IMR-90 (cell line): ENCODE results near the gene CALCOCO1. TPM values are rescaled to one million over a fixed set of nuclear protein-coding genes. Genes with fewer than 3 reads are reported as not detected.

Source experiments
- ATAC-seq: fragments of 200-7000 bp; cut with Tn5 transposase; 2 replicates; pipeline ENCODE4 v1.9.1; 2020; ENCODE audit warnings: low read depth, mild to moderate bottlenecking, moderate library complexity
- BruUV-seq: library from RNA; stranded (reverse); fragments of 400-500 nt; replicated peaks from 2 replicates; lab custom pipeline; 2021; lab: Mats Ljungman, UMichigan
- CTCF ChIA-PET: fragments of 300-600 bp; formaldehyde crosslinking; extraction: SDS; loops from one replicate; lab custom pipeline; 2021; ENCODE audit warnings: antibody characterized with exemption; lab: Yijun Ruan, JAX
- POLR2A ChIA-PET: fragments of 300-600 bp; sonication (Branson Sonifier 250); formaldehyde crosslinking; loops from one replicate; lab custom pipeline; 2022; ENCODE audit warnings: antibody characterized with exemption; ENCODE audit not compliant: unreplicated experiment; lab: Charles Lee
- DNase-seq: peaks from one replicate; pipeline ENCODE4 v3.0.0; 2013
- H2AFZ ChIP-seq: replicated peaks from 2 replicates; pipeline ENCODE3; 2013; ENCODE audit warnings: low read length, mild to moderate bottlenecking; ENCODE audit not compliant: poor library complexity
- H2AK5ac ChIP-seq: 2 replicates; pipeline ENCODE4 v1.6.1; 2013; ENCODE audit warnings: low read depth, low read length, inconsistent platforms
- H2AK9ac ChIP-seq: replicated peaks from 2 replicates; pipeline ENCODE3; 2013; ENCODE audit warnings: mild to moderate bottlenecking, low read depth, low read length, moderate library complexity; ENCODE audit not compliant: poor library complexity
- H2BK120ac ChIP-seq: 2 replicates; pipeline ENCODE4 v1.6.1; 2013; ENCODE audit warnings: low read depth, low read length, inconsistent platforms
- H2BK15ac ChIP-seq: 3 replicates; pipeline ENCODE4 v1.6.1; 2013; ENCODE audit warnings: low read depth, low read length, inconsistent platforms
- H2BK20ac ChIP-seq: 2 replicates; pipeline ENCODE4 v1.6.1; 2013; ENCODE audit warnings: low read depth, mild to moderate bottlenecking, inconsistent platforms, low read length, moderate library complexity
- H2BK5ac ChIP-seq: 2 replicates; pipeline ENCODE4 v1.6.1; 2013; ENCODE audit warnings: mild to moderate bottlenecking, low read depth, low read length, inconsistent platforms; ENCODE audit not compliant: poor library complexity, severe bottlenecking
- H3K14ac ChIP-seq: replicated peaks from 2 replicates; pipeline ENCODE4 v1.6.1; 2013; ENCODE audit warnings: low read depth, low read length, inconsistent platforms
- H3K18ac ChIP-seq: 2 replicates; pipeline ENCODE4 v1.6.1; 2013; ENCODE audit warnings: low read depth, low read length, control low read depth
- H3K23ac ChIP-seq: 2 replicates; pipeline ENCODE4 v1.6.1; 2013; ENCODE audit warnings: low read depth, low read length, inconsistent platforms
- H3K27ac ChIP-seq: 2 replicates; pipeline ENCODE4 v1.5.1; 2013; ENCODE audit warnings: mild to moderate bottlenecking, control low read depth, low read length; ENCODE audit not compliant: insufficient read depth
- H3K27me3 ChIP-seq: 2 replicates; pipeline ENCODE4 v1.6.1; 2013; ENCODE audit warnings: low read length; ENCODE audit not compliant: control insufficient read depth, insufficient read depth
- H3K36me3 ChIP-seq: 2 replicates; pipeline ENCODE4 v1.6.1; 2013; ENCODE audit warnings: low read length, mixed read lengths; ENCODE audit not compliant: control insufficient read depth, insufficient read depth
- H3K4ac ChIP-seq: 2 replicates; pipeline ENCODE4 v1.6.1; 2013; ENCODE audit warnings: low read depth, low read length, inconsistent platforms
- H3K4me1 ChIP-seq: 2 replicates; pipeline ENCODE4 v1.6.1; 2013; ENCODE audit warnings: low read length, mixed read lengths; ENCODE audit not compliant: control insufficient read depth, insufficient read depth
- H3K4me2 ChIP-seq: 2 replicates; pipeline ENCODE4 v1.6.1; 2013; ENCODE audit warnings: low read depth, mild to moderate bottlenecking, control low read depth, low read length, moderate library complexity
- H3K4me3 ChIP-seq: 2 replicates; pipeline ENCODE4 v1.5.1; 2013; ENCODE audit warnings: low read depth, mild to moderate bottlenecking, control low read depth, low read length, moderate library complexity; ENCODE audit not compliant: insufficient read depth
- H3K56ac ChIP-seq: 2 replicates; pipeline ENCODE4 v1.6.1; 2013; ENCODE audit warnings: low read length, inconsistent platforms; ENCODE audit not compliant: insufficient read depth; ENCODE audit errors: extremely low read depth
- H3K79me1 ChIP-seq, 2 experiments: 2 replicates each; pipeline ENCODE4 v1.6.1; 2013; ENCODE audit warnings: low read length in 2 of 2, inconsistent platforms in 1 of 2, low read depth in 1 of 2
- H3K9ac ChIP-seq: 2 replicates; pipeline ENCODE4 v1.6.1; 2013; ENCODE audit warnings: low read depth, low read length, control low read depth
- H3K9me1 ChIP-seq: 2 replicates; pipeline ENCODE4 v1.6.1; 2013; ENCODE audit warnings: low read length, inconsistent platforms; ENCODE audit not compliant: insufficient read depth
- H3K9me3 ChIP-seq: 2 replicates; pipeline ENCODE4 v1.6.1; 2013; ENCODE audit warnings: low read length; ENCODE audit not compliant: control insufficient read depth, insufficient read depth
- H4K20me1 ChIP-seq: 2 replicates; pipeline ENCODE4 v1.6.1; 2013; ENCODE audit warnings: low read length, inconsistent platforms; ENCODE audit not compliant: insufficient read depth
- H4K5ac ChIP-seq: 2 replicates; pipeline ENCODE4 v1.6.1; 2013; ENCODE audit warnings: mild to moderate bottlenecking, low read depth, low read length, control low read depth
- H4K8ac ChIP-seq, 2 experiments: 2 replicates each; pipeline ENCODE4 v1.6.1; 2013; ENCODE audit warnings: low read depth in 2 of 2, low read length in 2 of 2, control low read depth in 1 of 2, inconsistent platforms in 1 of 2
- H4K91ac ChIP-seq: 2 replicates; pipeline ENCODE4 v1.6.1; 2013; ENCODE audit warnings: low read depth, low read length, inconsistent platforms; ENCODE audit not compliant: insufficient read depth
- CEBPB ChIP-seq: IDR thresholded peaks from 2 replicates; pipeline ENCODE4 v1.6.1; 2012; ENCODE audit warnings: low read depth, low read length, improper control_type of control experiment
- MAFK ChIP-seq: IDR thresholded peaks from 2 replicates; pipeline ENCODE4 v1.6.1; 2012; ENCODE audit warnings: low read depth, low read length, improper control_type of control experiment
- WGBS, 2 experiments: methylation state at CpG; one replicate each; pipeline versions ENCODE4 v1.1.5 to v1.1.7; 2013; ENCODE audit warnings: missing lambda C conversion rate in 2 of 2; ENCODE audit not compliant: insufficient read length in 1 of 2; ENCODE audit errors: extremely low coverage in 2 of 2; 5-methylcytosine and 5-hydroxymethylcytosine counted together
- dilution Hi-C: fragments of 300-500 bp; cut with HindIII; formaldehyde crosslinking; loops from one replicate; pipeline ENCODE4 v1.14.3; 2018; ENCODE audit warnings: low sequenced_read_pairs; ENCODE audit not compliant: unreplicated experiment
- in situ Hi-C: fragments of 300-500 bp; cut with MboI; formaldehyde crosslinking; loops from 3 replicates; pipeline ENCODE4 v1.14.3; 2019; ENCODE audit warnings: low sequenced_read_pairs, inconsistent platforms, mixed read lengths
- intact Hi-C: fragments of 100-400 bp; cut with micrococcal nuclease; formaldehyde crosslinking; loops from 2 replicates; pipeline ENCODE4 v1.10.0; 2022
- polyA plus RNA-seq, 3 experiments: library from polyadenylated mRNA; depleted of rRNA; stranded (reverse); fragments of >200 nt; gene quantifications; 2 replicates each; pipeline ENCODE4 v1.2.3, GENCODE V29; 2012; ENCODE audit warnings: low replicate concordance in 1 of 3
- total RNA-seq: library from RNA; depleted of rRNA; stranded (reverse); fragments of >200 nt; gene quantifications from 2 replicates; pipeline ENCODE4 v1.2.3, GENCODE V29; 2012

The CALCOCO1 gene
- total and polyA plus RNA-seq, 2 of the 4 experiments (the other 2 are of a cell fraction), result 156 to 169 TPM

- Histone ChIP-seq H4K20me1 (no peaks in the 10 kb centered on the region), H3K23ac (no peak overlapping the region), H2BK20ac (no peak overlapping the region), H4K91ac (no peak overlapping the region), H2BK5ac (no peak overlapping the region), H3K4ac (no peak overlapping the region), H2AFZ (no peak overlapping the region), H3K56ac (no peak overlapping the region), H3K36me3 (no peaks in the 10 kb centered on the region), H3K18ac (no peak overlapping the region), H3K27ac (no peak overlapping the region), H3K4me1 (peaks cover 2% of the 10 kb centered on the region), H4K8ac (no peak overlapping the region), H3K9me1 (no peaks in the 10 kb centered on the region), H3K4me2 (no peak overlapping the region), H3K4me3 (no peak overlapping the region), H3K9ac (no peak overlapping the region), H2AK9ac (no peak overlapping the region), H2BK15ac (no peak overlapping the region), H3K9me3 (peaks cover 4% of the 10 kb centered on the region; the same call in 1 of the 2 replicates), H2BK120ac (no peak overlapping the region), H2AK5ac (no peak overlapping the region), H3K79me1 (no peaks in the 10 kb centered on the region), H4K5ac (no peak overlapping the region), H3K14ac (no peak overlapping the region), H3K27me3 (peaks cover 58% of the 10 kb centered on the region)
- TF ChIP-seq CEBPB (no peak), MAFK (no peak)
- ChIA-PET POLR2A (no interaction called here), CTCF (interaction anchor here (0.7 kb wide), 1 partner anchor 45 kb away, joined by 3 read pairs; no protein-coding TSS in a partner anchor)
- ATAC-seq, result no peak
- no CpG with 5 or more reads among the region's 2 CpGs for WGBS, 2 experiments
- DNase-seq, result no peak
- dilution Hi-C loops, result no loop called here
- in situ Hi-C loops, result no loop called here
- intact Hi-C loops, result loop anchor here (5.0 kb wide), 1 partner anchor 448 kb away; no protein-coding TSS in a partner anchor
- BruUV-seq, result no TSS peak
These were observed 32.0 kb upstream of the CALCOCO1 start for GRCh38 chr12:53759261-53759660.
